Hepatocyte (in vitro differentiated cells): Measurements from ENCODE around the gene RPAIN. TPM values are rescaled to one million over a fixed set of nuclear protein-coding genes. Genes with fewer than 3 reads are reported as not detected.

Source experiments
- DNase-seq: peaks from one replicate; pipeline ENCODE4 v3.0.0-alpha.2; 2016; ENCODE audit warnings: low spot score
- H2AFZ ChIP-seq: fragments of 200-600 bp; sonication (generic); 2 replicates; pipeline ENCODE4 v1.6.0; 2016; ENCODE audit warnings: antibody characterized with exemption, mild to moderate bottlenecking
- H3K27ac ChIP-seq: fragments of 200-600 bp; sonication (generic); 2 replicates; pipeline ENCODE4 v1.5.1; 2016; ENCODE audit warnings: mild to moderate bottlenecking
- H3K27me3 ChIP-seq: fragments of 200-600 bp; sonication (generic); 2 replicates; pipeline ENCODE4 v1.6.1; 2016
- H3K36me3 ChIP-seq: fragments of 200-600 bp; sonication (generic); replicated peaks from 2 replicates; pipeline ENCODE4 v1.5.1; 2016; ENCODE audit warnings: low read depth; ENCODE audit not compliant: insufficient read depth
- H3K4me1 ChIP-seq: fragments of 200-600 bp; sonication (generic); 2 replicates; pipeline ENCODE4 v1.5.1; 2016; ENCODE audit warnings: mild to moderate bottlenecking, moderate library complexity; ENCODE audit not compliant: insufficient read depth
- H3K4me2 ChIP-seq: fragments of 200-600 bp; sonication (generic); 2 replicates; pipeline ENCODE4 v1.6.0; 2016
- H3K4me3 ChIP-seq: fragments of 200-600 bp; sonication (generic); 2 replicates; pipeline ENCODE4 v1.5.1; 2016; ENCODE audit warnings: mild to moderate bottlenecking
- H3K79me2 ChIP-seq: fragments of 200-600 bp; sonication (generic); 2 replicates; pipeline ENCODE4 v1.6.0; 2017; ENCODE audit warnings: mild to moderate bottlenecking
- H3K9me2 ChIP-seq: fragments of 200-600 bp; sonication (generic); replicated peaks from 2 replicates; pipeline ENCODE4 v1.6.0; 2017; ENCODE audit warnings: mild to moderate bottlenecking; ENCODE audit not compliant: insufficient read depth
- H3K9me3 ChIP-seq: fragments of 200-600 bp; sonication (generic); 2 replicates; pipeline ENCODE4 v1.5.1; 2016; ENCODE audit warnings: low read depth, mild to moderate bottlenecking
- H4K20me1 ChIP-seq: fragments of 200-600 bp; sonication (generic); 2 replicates; pipeline ENCODE4 v1.6.0; 2016; ENCODE audit warnings: mild to moderate bottlenecking; ENCODE audit not compliant: insufficient read depth, poor library complexity, severe bottlenecking
- CTCF ChIP-seq: fragments of 200-600 bp; sonication (generic); IDR thresholded peaks from 2 replicates; pipeline ENCODE4 v1.5.1; 2016; ENCODE audit warnings: antibody characterized with exemption, mild to moderate bottlenecking; ENCODE audit not compliant: poor library complexity
- EZH2 ChIP-seq: fragments of 200-600 bp; sonication (generic); IDR thresholded peaks from 2 replicates; pipeline ENCODE4 v1.6.1; 2016; ENCODE audit warnings: antibody characterized with exemption, mild to moderate bottlenecking, borderline replicate concordance
- EZH2phosphoT487 ChIP-seq: fragments of 200-600 bp; sonication (generic); IDR thresholded peaks from one replicate; pipeline ENCODE4 v1.6.1; 2018; ENCODE audit warnings: antibody characterized with exemption, mild to moderate bottlenecking, low read depth, moderate library complexity; ENCODE audit not compliant: unreplicated experiment, severe bottlenecking
- WGBS: methylation state at CpG from one replicate; pipeline ENCODE4 v1.1.6; 2016; ENCODE audit warnings: low lambda C conversion rate; ENCODE audit errors: missing lambda C conversion rate; 5-methylcytosine and 5-hydroxymethylcytosine counted together
- polyA plus RNA-seq: library from polyadenylated mRNA; unstranded; fragments of >200 nt; fragmentation: Nextera tagmentation; extraction: Ambion mirVana; gene quantifications from 2 replicates; pipeline ENCODE4 v1.2.1, GENCODE V29; 2016
- total RNA-seq: library from RNA; depleted of rRNA; stranded (reverse); fragments of >200 nt; gene quantifications from 2 replicates; pipeline ENCODE4 v1.2.3, GENCODE V29; 2014

The RPAIN gene
- total and polyA plus RNA-seq, 2 experiments from 2014 or later: 51.6 to 57.6 TPM

GRCh38 chr17:5464717-5465507, 44.9 kb downstream of the RPAIN start:
- Histone ChIP-seq H2AFZ (no peak overlapping the region), H3K9me3 (no peaks in the 10 kb centered on the region), H3K27ac (no peak overlapping the region), H4K20me1 (no peaks in the 10 kb centered on the region), H3K79me2 (peaks cover 64% of the 10 kb centered on the region), H3K4me2 (no peak overlapping the region), H3K9me2 (no peaks in the 10 kb centered on the region), H3K4me3 (no peak overlapping the region), H3K27me3 (no peaks in the 10 kb centered on the region), H3K4me1 (peaks cover 9% of the 10 kb centered on the region), H3K36me3 (no peaks in the 10 kb centered on the region)
- TF ChIP-seq CTCF (no peak), EZH2phosphoT487 (no peak), EZH2 (no peak)
- DNase-seq: no peak
- WGBS: 87% methylated on average over 10 of the region's 10 CpGs

- no peaks in the 10 kb centered on the region for H3K36me3 ChIP-seq
- no peak for DNase-seq
- peaks cover 9% of the 10 kb centered on the region for H3K4me1 ChIP-seq
- no peak for TF ChIP-seq CTCF
- no peak for TF ChIP-seq EZH2
- TF ChIP-seq EZH2phosphoT487: no peak
- no peaks in the 10 kb centered on the region for H3K27me3 ChIP-seq
- no peaks in the 10 kb centered on the region for H4K20me1 ChIP-seq
- 92% methylated on average over 4 of the region's 4 CpGs for WGBS
- no peak overlapping the region for H3K27ac ChIP-seq
- no peak overlapping the region for H3K4me3 ChIP-seq
- H3K79me2 ChIP-seq: peaks cover 64% of the 10 kb centered on the region
- peak overlapping the region; percentile 92 for H3K4me2 ChIP-seq
- no peak overlapping the region for H2AFZ ChIP-seq
- H3K9me3 ChIP-seq: no peaks in the 10 kb centered on the region
- H3K9me2 ChIP-seq: no peaks in the 10 kb centered on the region
These were observed 46.3 kb downstream of the RPAIN start for GRCh38 chr17:5466295-5466694.

GRCh38 chr17:5467416-5467815, 47.4 kb downstream of the RPAIN start:
- Histone ChIP-seq H3K4me2 (peak overlapping the region; percentile 92), H3K27me3 (no peaks in the 10 kb centered on the region), H2AFZ (peak overlapping the region; percentile 67), H3K79me2 (peaks cover 60% of the 10 kb centered on the region), H3K27ac (peak overlapping the region; percentile 32), H3K4me1 (peaks cover 9% of the 10 kb centered on the region), H3K4me3 (peak overlapping the region; percentile 73), H3K9me3 (no peaks in the 10 kb centered on the region), H3K36me3 (no peaks in the 10 kb centered on the region), H3K9me2 (no peaks in the 10 kb centered on the region), H4K20me1 (no peaks in the 10 kb centered on the region)
- DNase-seq: no peak
- 3% methylated on average over 8 of the region's 8 CpGs for WGBS
- TF ChIP-seq EZH2: no peak
- no peak for TF ChIP-seq CTCF
- no peak for TF ChIP-seq EZH2phosphoT487
